Keratinocyte (primary cell): Measurements from ENCODE around the gene PRKCE. TPM values are rescaled to one million over a fixed set of nuclear protein-coding genes. Genes with fewer than 3 reads are reported as not detected.

ENCODE experiments used
- DNase-seq: peaks from one replicate; pipeline ENCODE4 v3.0.0-alpha.2; 2011; ENCODE audit warnings: low read depth, missing footprints, low spot score
- FAIRE-seq: peaks from 2 replicates; lab custom pipeline; 2011; peaks lifted over from hg19 to GRCh38; lab: Jason Lieb, UNC
- H2AFZ ChIP-seq: 2 replicates; pipeline ENCODE4 v1.6.0; 2012; ENCODE audit warnings: low read length, control low read depth, inconsistent platforms; ENCODE audit not compliant: control insufficient read depth
- H3K27ac ChIP-seq: 2 replicates; pipeline ENCODE4 v1.5.1; 2011; ENCODE audit warnings: low read length; ENCODE audit not compliant: control insufficient read depth, insufficient read depth
- H3K27me3 ChIP-seq: 3 replicates; pipeline ENCODE4 v1.6.0; 2011; ENCODE audit warnings: low read length; ENCODE audit not compliant: control insufficient read depth, insufficient read depth; ENCODE audit errors: extremely low read depth
- H3K36me3 ChIP-seq, 2 experiments: 2 replicates in 1 of 2; 3 replicates in 1 of 2; pipeline ENCODE4 v1.5.1; 2011; ENCODE audit warnings: low read length in 2 of 2, mild to moderate bottlenecking in 1 of 2; ENCODE audit not compliant: control insufficient read depth in 2 of 2, insufficient read depth in 2 of 2; ENCODE audit errors: extremely low read depth in 1 of 2
- H3K4me1 ChIP-seq: 3 replicates; pipeline ENCODE4 v1.5.1; 2011; ENCODE audit warnings: low read length; ENCODE audit not compliant: control insufficient read depth, insufficient read depth; ENCODE audit errors: extremely low read depth
- H3K4me2 ChIP-seq: 3 replicates; pipeline ENCODE4 v1.6.0; 2011; ENCODE audit warnings: low read depth, low read length; ENCODE audit not compliant: control insufficient read depth, insufficient read depth; ENCODE audit errors: extremely low read depth
- H3K4me3 ChIP-seq, 3 experiments: fragments of 200-600 bp in 1 of 3; sonication (generic) in 1 of 3; 2 replicates in 2 of 3; 3 replicates in 1 of 3; pipeline ENCODE4 v1.5.1; 2011 to 2016; ENCODE audit warnings: low read length in 3 of 3, mild to moderate bottlenecking in 3 of 3, control low read depth in 2 of 3, inconsistent platforms in 1 of 3, low read depth in 1 of 3, mixed read lengths in 1 of 3, mixed run types in 1 of 3, moderate library complexity in 1 of 3; ENCODE audit not compliant: control insufficient read depth in 2 of 3, insufficient read depth in 2 of 3; ENCODE audit errors: extremely low read depth in 1 of 3
- H3K79me2 ChIP-seq: 2 replicates; pipeline ENCODE4 v1.6.0; 2012; ENCODE audit warnings: low read length; ENCODE audit not compliant: control insufficient read depth, insufficient read depth
- H3K9ac ChIP-seq: 3 replicates; pipeline ENCODE4 v1.6.0; 2011; ENCODE audit warnings: low read length; ENCODE audit not compliant: control insufficient read depth, insufficient read depth; ENCODE audit errors: extremely low read depth
- H3K9me1 ChIP-seq: 3 replicates; pipeline ENCODE4 v1.6.0; 2011; ENCODE audit warnings: low read length; ENCODE audit not compliant: control insufficient read depth, insufficient read depth; ENCODE audit errors: extremely low read depth
- H3K9me3 ChIP-seq: 2 replicates; pipeline ENCODE4 v1.5.1; 2012; ENCODE audit warnings: low read depth, low read length; ENCODE audit not compliant: control insufficient read depth
- H4K20me1 ChIP-seq: 3 replicates; pipeline ENCODE4 v1.6.0; 2011; ENCODE audit warnings: low read length; ENCODE audit not compliant: control insufficient read depth, insufficient read depth; ENCODE audit errors: extremely low read depth
- CTCF ChIP-seq, 3 experiments: IDR thresholded peaks in 1 of 3; conservative IDR thresholded peaks in 1 of 3; optimal IDR thresholded peaks in 1 of 3; 2 replicates in 2 of 3; 3 replicates in 1 of 3; pipeline versions ENCODE3 to v1.5.1; 2011; ENCODE audit warnings: low read length in 3 of 3, mild to moderate bottlenecking in 3 of 3, moderate library complexity in 2 of 3, control low read depth in 1 of 3, inconsistent platforms in 1 of 3; ENCODE audit not compliant: insufficient read depth in 2 of 3; ENCODE audit errors: extremely low read depth in 1 of 3
- EZH2 ChIP-seq: IDR thresholded peaks from one replicate; pipeline ENCODE4 v1.6.1; 2012; ENCODE audit warnings: inconsistent platforms, mild to moderate bottlenecking, low read length, moderate library complexity
- dilution Hi-C: fragments of 300-500 bp; cut with MboI; formaldehyde crosslinking; loops from one replicate; pipeline ENCODE4 v1.7.0; 2020; ENCODE audit warnings: low sequenced_read_pairs; ENCODE audit not compliant: extremely low pct_ligation_motif_present
- polyA plus RNA-seq, 5 experiments: library from polyadenylated mRNA; depleted of rRNA in 3 of 5; stranded (reverse) in 3 of 5; stranded (forward) in 1 of 5; unstranded in 1 of 5; fragments of >200 nt; gene quantifications; 1 replicate in 1 of 5; 2 replicates in 3 of 5; 3 replicates in 1 of 5; pipeline versions ENCODE4 v1.2.1 to v1.2.3, GENCODE V29; 2011 to 2012; ENCODE audit warnings: missing spikeins in 2 of 5, low read depth in 1 of 5, low replicate concordance in 1 of 5

Gene PRKCE
- polyA plus RNA-seq, 1 donor (not counting 4 experiments of a cell fraction or from before 2014, with no cell fraction given), result 2.0 TPM

GRCh38 chr2:45629971-45630370 lies 21.5 kb upstream of the PRKCE start:
- Histone ChIP-seq H3K27ac (no peak overlapping the region), H3K9ac (no peak overlapping the region), H3K36me3 (no peaks in the 10 kb centered on the region), H3K4me3 (no peak overlapping the region), H3K9me1 (no peaks in the 10 kb centered on the region), H3K27me3 (peaks cover 3% of the 10 kb centered on the region), H3K9me3 (no peaks in the 10 kb centered on the region), H2AFZ (no peak overlapping the region), H3K79me2 (no peaks in the 10 kb centered on the region), H3K4me1 (no peaks in the 10 kb centered on the region), H4K20me1 (no peaks in the 10 kb centered on the region), H3K4me2 (no peak overlapping the region)
- dilution Hi-C loops, result no loop called here
- DNase-seq (no peak), FAIRE-seq (no peak)
- no peak for TF ChIP-seq EZH2
- no peak for TF ChIP-seq CTCF (optimal IDR thresholded peaks at IDR 0.05 in 1 of 3, IDR thresholded peaks at IDR 0.05 in 1 of 3, conservative IDR thresholded peaks at IDR 0.05 in 1 of 3; ENCODE audit: extremely low read depth in 1 of 3, insufficient read depth in 2 of 3, low read length in 3 of 3)

- no peak for TF ChIP-seq CTCF (optimal IDR thresholded peaks at IDR 0.05 in 1 of 3, IDR thresholded peaks at IDR 0.05 in 1 of 3, conservative IDR thresholded peaks at IDR 0.05 in 1 of 3; ENCODE audit: extremely low read depth in 1 of 3, insufficient read depth in 2 of 3, low read length in 3 of 3)
- H3K27me3 ChIP-seq, result peaks cover 3% of the 10 kb centered on the region
- no peak overlapping the region for H3K9ac ChIP-seq
- no peak overlapping the region for H3K27ac ChIP-seq
- no peaks in the 10 kb centered on the region for H3K36me3 ChIP-seq
- no peak for DNase-seq
- H3K79me2 ChIP-seq, result no peaks in the 10 kb centered on the region
- no peak overlapping the region for H3K4me3 ChIP-seq
- no peaks in the 10 kb centered on the region for H3K9me3 ChIP-seq
- no peaks in the 10 kb centered on the region for H3K4me1 ChIP-seq
- H3K4me2 ChIP-seq, result no peak overlapping the region
- no peak overlapping the region for H2AFZ ChIP-seq
- no peaks in the 10 kb centered on the region for H4K20me1 ChIP-seq
- FAIRE-seq, result no peak
- no peaks in the 10 kb centered on the region for H3K9me1 ChIP-seq
- dilution Hi-C loops, result no loop called here
Observed at GRCh38 chr2:45631319-45631718, 20.2 kb upstream of the PRKCE start.
